ENCODE data around the gene ATP2B2.

Gene ATP2B2

DNA sequence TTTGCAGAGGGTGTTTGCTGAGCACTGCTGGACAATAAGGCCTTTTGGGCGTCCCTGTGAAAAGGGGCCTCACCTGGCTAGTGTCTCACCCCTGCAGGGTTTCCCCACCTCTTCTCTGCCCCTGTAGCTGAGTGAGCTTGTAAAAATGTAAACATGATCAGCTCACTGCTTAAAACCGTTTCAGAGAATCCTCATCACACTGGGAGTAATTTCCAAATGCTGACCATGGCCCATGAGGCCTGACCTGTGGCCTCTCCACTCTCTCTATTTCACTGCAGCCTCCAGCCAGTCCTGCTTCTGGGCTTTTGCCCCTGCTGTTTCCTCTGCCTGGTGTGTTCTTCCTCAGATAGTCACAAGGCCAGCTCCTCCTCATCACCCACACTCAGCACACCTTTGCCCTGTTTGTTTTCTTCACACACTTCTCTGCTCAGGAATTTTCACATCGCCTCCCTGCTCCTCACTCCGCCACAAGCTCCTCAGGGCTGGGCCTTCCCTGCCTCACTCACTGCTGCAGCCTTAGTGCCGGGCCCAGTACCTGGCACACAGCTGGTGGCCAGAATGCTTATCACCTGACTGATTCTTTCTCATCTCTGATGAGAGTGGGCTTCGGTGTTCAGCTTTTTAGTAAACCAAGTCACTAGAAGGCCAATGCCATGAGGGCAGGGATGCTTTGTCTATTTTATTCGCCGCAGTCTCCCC lies 105.2 kb downstream of the ATP2B2 start:
- DNase-seq (ENCODE audit: low read depth): no peak

DNA sequence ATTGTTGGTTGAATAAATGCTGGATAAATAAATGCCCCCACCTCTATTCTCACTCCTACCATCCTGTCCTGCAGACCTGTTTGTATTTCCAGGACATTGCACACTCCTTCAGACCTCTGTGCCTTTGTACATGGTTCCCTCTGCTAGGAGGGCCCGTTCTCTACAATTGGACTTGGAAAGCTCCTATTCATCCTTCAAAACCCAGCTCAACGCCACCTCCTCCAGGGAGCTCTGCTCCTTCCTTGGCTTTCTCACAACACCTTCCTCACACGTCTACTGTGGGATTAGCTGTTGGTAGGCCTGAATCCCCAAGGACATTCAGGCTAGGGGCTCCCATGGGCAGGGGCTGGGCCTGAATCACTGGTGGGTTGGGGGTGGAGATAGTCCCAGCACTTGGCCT lies 105.8 kb downstream of the ATP2B2 start:
- no peak for DNase-seq (ENCODE audit: low read depth)

DNA sequence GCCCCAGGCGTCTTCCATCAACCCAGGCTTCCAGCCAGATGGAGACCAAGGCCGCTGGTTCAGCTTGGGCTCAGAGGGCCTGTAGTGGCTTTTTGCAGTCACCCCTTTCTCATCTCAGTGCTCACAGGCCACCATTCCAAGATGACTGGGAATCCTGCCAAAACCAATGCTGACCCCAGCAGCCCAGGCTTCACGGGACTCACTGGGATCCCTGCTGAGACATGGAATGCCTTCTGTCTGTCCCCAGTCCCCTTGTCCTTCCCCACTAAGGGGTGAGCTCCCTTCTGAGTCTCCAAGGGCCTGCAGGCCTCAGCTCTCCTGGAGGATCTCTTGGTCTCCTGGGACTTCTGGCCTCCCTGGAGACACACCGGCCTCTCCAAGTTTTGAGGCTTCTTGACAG lies 107.0 kb downstream of the ATP2B2 start:
- no peak for DNase-seq (ENCODE audit: low read depth)

- DNase-seq (ENCODE audit: low read depth): no peak
Observed at GRCh38 chr3:10397879-10398278, 107.5 kb downstream of the ATP2B2 start.

DNA sequence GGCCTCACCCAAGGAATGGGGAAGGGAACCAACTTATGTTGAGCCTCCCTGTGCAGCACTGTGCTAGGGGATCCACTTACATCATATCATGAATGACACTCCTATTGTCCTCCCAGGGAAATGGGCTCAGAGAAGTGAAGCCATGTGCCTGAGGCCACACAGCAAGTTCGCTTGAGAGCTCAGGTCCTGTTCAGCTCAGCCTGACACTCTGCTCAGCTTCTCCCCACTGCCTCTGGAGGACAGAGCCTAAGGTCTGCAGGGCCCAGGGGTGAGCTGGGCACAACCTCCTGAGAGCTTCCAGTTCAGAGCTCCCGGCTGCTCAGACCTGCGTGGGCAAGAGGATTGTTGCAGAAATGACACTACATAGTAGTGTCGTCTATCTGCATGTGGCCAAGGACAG lies 108.5 kb downstream of the ATP2B2 start:
- DNase-seq (ENCODE audit: low read depth): no peak

GRCh38 chr3:10396083-10396482 lies 109.3 kb downstream of the ATP2B2 start:
- DNase-seq (ENCODE audit: low read depth): no peak

GRCh38 chr3:10395671-10396070 lies 109.7 kb downstream of the ATP2B2 start:
- no peak for DNase-seq (ENCODE audit: low read depth)

DNA sequence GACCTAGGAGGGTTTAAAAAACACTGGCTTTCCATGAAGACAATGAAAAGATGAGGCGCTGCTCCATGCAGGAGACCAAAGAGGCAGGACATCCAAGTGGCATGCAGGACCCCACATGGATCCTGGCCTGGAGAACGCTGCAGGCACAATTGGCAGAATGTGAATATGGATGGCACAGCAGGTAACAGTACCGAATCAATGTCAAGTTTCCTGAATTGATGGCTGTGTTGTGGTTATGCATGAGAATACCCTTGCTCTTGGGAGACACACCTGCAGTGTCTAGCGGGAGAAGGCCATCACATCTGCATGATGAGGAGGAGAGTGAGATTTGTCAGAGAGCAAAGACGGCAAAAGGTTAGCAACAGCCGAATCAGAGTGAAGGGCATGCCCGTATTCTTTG lies 110.2 kb downstream of the ATP2B2 start:
- no peak for DNase-seq (ENCODE audit: low read depth)

- no peak for DNase-seq (ENCODE audit: low read depth)
Observed at GRCh38 chr3:10394491-10395025, 110.8 kb downstream of the ATP2B2 start.

- no peak for DNase-seq (ENCODE audit: low read depth)
Observed at GRCh38 chr3:10393514-10393913, 111.9 kb downstream of the ATP2B2 start.

DNA sequence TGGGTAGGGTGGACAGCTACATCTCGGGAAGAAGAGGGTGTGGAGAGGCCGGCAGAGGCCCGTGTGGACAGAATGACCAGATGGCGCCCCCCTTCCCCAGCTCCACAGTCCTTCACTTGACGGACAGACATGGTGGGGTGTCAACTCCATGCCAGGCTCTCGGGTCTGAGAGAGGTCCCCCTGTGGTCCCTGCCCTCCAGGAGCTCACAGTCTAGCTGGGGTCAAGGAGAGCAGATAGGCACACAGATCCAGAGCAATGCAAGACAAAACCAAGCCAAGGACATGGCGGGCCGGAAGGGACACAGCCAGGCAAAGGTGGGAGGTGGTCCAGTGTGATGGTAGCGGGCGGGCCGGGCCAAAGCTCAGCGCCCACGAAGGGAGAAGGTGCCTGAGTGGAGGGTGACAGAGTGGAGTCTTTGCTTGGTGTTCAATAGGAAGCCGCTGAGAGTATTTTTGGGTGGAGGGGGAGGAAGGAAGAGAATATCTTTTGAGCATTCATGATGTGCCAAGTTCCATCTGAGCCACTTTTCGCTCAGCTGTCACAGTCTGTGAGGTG lies 112.4 kb downstream of the ATP2B2 start:
- DNase-seq (ENCODE audit: low read depth): no peak

DNA sequence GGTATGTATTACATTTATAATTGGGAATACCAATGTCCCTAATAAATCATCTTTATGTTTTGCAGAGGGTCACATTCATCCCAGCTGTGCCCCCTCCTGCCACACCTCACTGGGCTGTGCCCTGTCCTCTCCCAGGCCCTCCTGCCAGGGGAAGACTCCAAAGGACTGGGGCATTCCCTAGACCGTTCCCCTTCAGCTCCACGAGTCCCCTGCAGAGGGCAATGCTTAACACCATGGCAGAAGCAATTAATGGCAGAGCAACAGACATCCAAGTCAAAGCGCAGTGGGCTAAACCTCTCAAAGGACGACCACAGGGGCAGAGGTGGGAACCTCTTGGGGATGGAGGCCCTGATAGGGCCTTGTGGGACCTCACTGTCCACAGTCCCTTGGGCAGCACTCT lies 113.1 kb downstream of the ATP2B2 start:
- DNase-seq (ENCODE audit: low read depth): no peak

DNA sequence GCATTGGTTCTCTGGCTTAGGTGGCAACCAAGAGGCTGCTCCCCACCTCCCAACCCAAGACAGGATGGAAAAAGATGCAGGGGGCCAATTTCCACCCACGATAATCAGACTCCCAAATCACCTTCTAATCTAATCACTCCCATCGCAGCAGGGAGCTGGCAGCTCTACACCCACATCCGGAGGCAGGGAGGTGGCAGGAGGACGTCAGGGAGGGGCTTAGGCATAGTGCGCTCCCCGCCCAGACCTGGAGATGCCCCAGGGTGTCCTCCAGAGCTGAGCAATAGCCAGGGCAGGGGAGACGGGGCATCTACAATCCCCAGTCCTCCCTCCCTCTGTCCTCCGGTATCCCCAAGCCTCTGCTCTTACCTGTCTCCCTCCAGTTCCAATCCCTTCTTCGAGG lies 114.0 kb downstream of the ATP2B2 start:
- no peak for DNase-seq (ENCODE audit: low read depth)

- DNase-seq (ENCODE audit: low read depth): no peak
Observed at GRCh38 chr3:10390641-10391373, 114.6 kb downstream of the ATP2B2 start.

DNA sequence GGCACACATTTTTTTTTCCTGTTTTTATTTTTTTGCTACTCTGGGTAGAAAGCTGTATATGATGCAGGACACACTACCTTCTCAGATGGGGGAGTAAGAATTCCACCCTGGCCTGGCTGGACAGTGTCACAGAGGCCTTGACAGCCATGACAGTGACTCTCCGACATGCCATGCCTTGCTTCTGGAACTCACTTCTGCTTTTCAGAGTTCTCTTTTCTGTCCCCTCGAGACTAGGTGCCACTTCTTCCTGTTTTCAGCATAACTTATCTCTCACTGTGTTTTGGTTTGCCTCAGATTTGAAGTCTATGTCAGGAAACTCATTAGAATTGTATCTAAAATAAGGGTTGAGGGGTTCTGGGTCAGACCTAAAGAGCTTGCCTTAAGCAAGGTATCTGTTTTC lies 115.4 kb downstream of the ATP2B2 start:
- DNase-seq (ENCODE audit: low read depth): no peak

DNA sequence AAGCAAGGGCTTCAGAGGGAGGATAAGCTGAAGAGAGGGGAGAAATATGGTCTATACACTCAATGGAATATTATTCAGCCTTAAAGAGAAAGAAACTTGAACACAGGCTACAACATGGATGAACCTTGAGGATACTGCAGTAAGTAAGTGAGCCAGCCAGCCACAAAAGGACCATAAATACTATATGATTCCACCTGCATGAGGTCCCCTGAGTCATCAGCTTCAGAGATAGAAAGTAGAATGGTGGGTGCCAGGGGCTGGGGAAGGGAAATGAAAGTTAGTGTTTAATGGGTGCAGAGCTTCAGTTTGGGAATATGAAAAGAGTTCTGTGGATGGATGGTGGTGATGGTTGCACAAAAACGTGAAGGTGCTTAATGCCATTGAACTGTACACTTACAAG lies 116.0 kb downstream of the ATP2B2 start:
- no peak for DNase-seq (ENCODE audit: low read depth)

DNA sequence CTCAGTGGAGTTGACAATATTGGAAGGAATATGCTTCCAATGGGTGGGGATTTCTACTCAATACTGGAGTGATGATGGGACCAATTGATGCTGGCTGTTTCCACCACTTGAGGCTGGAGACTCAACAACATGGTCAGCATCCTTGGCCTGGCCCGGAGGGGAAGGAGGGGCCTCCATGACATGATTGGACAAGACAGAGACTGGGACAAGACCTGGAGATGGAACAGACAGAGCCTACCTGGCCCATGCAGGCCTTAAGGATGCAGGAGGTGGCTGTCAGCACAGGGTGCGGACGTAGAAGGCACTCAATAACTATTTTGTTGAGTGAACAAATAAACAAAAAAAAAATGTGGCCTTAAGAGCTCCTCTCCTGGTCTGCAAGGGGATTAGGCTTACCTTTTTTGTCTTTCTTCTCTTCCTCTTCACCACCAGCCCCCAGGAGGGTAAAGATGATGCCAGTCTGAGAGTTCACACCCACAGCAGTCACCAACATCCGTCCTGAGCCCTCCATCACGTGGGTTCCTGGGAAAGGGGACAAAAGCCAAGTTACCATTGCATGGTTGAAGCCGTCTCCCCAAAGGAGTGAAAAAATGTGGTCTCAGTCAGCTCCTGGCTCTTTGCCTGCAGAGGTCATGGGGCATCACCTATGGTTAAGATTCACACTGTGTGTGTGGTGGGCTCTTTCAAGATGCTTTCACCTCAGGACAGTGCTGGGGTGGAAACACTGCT lies 117.3 kb downstream of the ATP2B2 start:
- DNase-seq (ENCODE audit: low read depth): no peak

- no peak for DNase-seq (ENCODE audit: low read depth)
Observed at GRCh38 chr3:10386121-10386520, 119.3 kb downstream of the ATP2B2 start.

DNA sequence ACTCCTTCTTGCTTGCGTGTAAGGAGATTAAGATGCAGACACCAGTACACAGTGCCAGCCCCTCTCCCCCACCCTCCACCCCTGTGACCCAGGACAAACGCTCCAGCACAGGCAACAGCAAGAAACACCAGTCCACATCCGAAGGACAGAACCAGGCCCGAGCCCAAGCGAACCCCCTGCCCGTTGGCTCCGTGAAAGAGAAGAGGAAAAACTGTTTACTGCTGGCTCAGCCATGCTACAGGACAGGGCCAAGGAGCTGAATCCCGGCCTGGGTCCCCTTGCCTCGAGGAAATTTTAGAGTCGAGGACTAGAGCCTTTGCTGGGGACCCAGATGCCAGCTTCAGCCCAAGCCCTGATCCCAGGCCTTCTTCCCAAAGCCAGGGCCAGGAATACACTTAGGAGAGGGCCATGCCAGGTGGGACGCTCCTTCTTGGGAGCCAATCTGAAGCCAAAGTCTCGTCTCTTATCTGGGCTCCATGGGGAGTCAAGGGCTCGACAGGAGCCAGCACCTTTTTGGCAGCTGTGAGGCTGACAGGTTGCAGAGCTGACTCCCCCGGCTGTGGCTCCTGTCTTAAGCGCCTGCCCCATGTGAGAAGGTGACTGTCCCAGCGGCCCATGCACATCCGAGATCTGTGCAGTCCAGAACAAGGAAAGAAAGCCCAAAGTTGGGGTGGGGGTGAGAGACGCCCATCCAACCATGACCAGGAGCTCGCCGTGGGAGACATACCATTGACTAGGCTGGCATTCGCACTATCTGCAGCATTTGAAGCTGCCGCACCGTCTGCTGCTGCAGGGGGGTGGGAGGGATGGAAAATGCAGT lies 120.6 kb downstream of the ATP2B2 start:
- no peak for DNase-seq (ENCODE audit: low read depth)

DNA sequence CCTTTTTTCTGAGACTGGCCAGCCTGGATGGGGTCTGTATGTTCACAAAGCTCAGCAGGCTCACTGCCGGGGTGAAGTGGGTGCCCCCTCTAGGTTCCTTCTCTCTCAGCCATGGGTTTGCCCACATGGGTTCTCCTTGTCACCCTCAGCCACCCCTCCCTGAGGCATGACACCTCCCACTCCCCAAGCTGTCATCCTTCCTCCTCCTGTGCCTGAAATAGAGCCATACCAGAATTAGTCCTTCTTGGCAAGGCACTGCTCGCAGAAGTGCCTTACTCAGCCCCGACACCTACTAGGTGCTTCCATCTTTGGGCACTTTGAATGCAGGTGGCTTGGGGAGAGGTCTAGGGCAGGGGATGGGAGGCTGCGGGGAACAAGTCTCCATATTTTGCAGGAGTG lies 121.5 kb downstream of the ATP2B2 start:
- no peak for DNase-seq (ENCODE audit: low read depth)

All from stimulated activated CD8-positive, alpha-beta memory T cell treated with anti-CD3 and anti-CD28 coated beads, Interleukin-15, amount 100 ng/mL, for 1 hour (primary cell).